Gastroesophageal sphincter (tissue), 3 donors: ENCODE data around the gene BASP1.

Source experiments
- EP300 ChIP-seq: sonication (generic); formaldehyde crosslinking; IDR thresholded peaks from one replicate; pipeline ENCODE4 v1.6.1; 2017; ENCODE audit warnings: antibody characterized with exemption, mild to moderate bottlenecking
- POLR2A ChIP-seq, 2 donors: fragments of 450-650 bp; IDR thresholded peaks; one replicate each; pipeline ENCODE4 v1.6.1; 2017; ENCODE audit warnings: antibody characterized with exemption in 2 of 2, mild to moderate bottlenecking in 2 of 2, moderate library complexity in 1 of 2
- TF ChIP-seq, protein P1 (sequence below), 4 experiments: fragments of 200-600 bp in 2 of 4; fragments of 450-650 bp in 2 of 4; sonication (generic) in 1 of 4; IDR thresholded peaks; one replicate each; pipeline ENCODE4 v1.5.1; 2017 to 2019; ENCODE audit warnings: antibody characterized with exemption in 4 of 4, mild to moderate bottlenecking in 2 of 4, moderate library complexity in 2 of 4

- TF ChIP-seq, protein P1, sequence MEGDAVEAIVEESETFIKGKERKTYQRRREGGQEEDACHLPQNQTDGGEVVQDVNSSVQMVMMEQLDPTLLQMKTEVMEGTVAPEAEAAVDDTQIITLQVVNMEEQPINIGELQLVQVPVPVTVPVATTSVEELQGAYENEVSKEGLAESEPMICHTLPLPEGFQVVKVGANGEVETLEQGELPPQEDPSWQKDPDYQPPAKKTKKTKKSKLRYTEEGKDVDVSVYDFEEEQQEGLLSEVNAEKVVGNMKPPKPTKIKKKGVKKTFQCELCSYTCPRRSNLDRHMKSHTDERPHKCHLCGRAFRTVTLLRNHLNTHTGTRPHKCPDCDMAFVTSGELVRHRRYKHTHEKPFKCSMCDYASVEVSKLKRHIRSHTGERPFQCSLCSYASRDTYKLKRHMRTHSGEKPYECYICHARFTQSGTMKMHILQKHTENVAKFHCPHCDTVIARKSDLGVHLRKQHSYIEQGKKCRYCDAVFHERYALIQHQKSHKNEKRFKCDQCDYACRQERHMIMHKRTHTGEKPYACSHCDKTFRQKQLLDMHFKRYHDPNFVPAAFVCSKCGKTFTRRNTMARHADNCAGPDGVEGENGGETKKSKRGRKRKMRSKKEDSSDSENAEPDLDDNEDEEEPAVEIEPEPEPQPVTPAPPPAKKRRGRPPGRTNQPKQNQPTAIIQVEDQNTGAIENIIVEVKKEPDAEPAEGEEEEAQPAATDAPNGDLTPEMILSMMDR (IDR thresholded peaks at IDR 0.05), result no peak
- no peak for TF ChIP-seq EP300
- TF ChIP-seq POLR2A (IDR thresholded peaks at IDR 0.05), result no peak
Measured at GRCh38 chr5:17178373-17178675, 39.1 kb upstream of the BASP1 start.
